ENCODE measurements around the gene GNG13. TPM values are rescaled to one million over a fixed set of nuclear protein-coding genes. Genes with fewer than 3 reads are reported as not detected.

GNG13 gene
- total and polyA plus RNA-seq, 9 of the 15 experiments (the other 6 are each of a cell fraction or from before 2014, with no cell fraction given), result not detected

GRCh38 chr16:815861-816260 is 15.3 kb upstream of the GNG13 start (continued):
- TF ChIP-seq PYGO2 (tag; IDR thresholded peaks at IDR 0.05), result no peak
- no peak for TF ChIP-seq NFIX (CRISPR knock-in tag; IDR thresholded peaks at IDR 0.05; ENCODE audit: low read depth)
- TF ChIP-seq TAL1 (IDR thresholded peaks at IDR 0.05), result no peak
- TF ChIP-seq, protein P1, sequence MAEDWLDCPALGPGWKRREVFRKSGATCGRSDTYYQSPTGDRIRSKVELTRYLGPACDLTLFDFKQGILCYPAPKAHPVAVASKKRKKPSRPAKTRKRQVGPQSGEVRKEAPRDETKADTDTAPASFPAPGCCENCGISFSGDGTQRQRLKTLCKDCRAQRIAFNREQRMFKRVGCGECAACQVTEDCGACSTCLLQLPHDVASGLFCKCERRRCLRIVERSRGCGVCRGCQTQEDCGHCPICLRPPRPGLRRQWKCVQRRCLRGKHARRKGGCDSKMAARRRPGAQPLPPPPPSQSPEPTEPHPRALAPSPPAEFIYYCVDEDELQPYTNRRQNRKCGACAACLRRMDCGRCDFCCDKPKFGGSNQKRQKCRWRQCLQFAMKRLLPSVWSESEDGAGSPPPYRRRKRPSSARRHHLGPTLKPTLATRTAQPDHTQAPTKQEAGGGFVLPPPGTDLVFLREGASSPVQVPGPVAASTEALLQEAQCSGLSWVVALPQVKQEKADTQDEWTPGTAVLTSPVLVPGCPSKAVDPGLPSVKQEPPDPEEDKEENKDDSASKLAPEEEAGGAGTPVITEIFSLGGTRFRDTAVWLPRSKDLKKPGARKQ (CRISPR knock-in tag; IDR thresholded peaks at IDR 0.05), result no peak

- 8% methylated on average over 9 of the region's 9 CpGs for WGBS (ENCODE audit: insufficient coverage, low coverage, missing lambda C conversion rate)
- no peak for FAIRE-seq
Measured at GRCh38 chr16:814974-815373, 14.4 kb upstream of the GNG13 start.

More at GRCh38 chr16:814974-815373, 14.4 kb upstream of the GNG13 start:
- CTCF ChIA-PET (ENCODE audit: low intra/inter-chr PET ratio), result interaction anchor here (0.5 kb wide), 1 partner anchor 479 kb away, joined by 3 read pairs; no protein-coding TSS in a partner anchor
- no peaks in the 10 kb centered on the region for H4K20me1 ChIP-seq (replicated peaks; ENCODE audit: control insufficient read depth, insufficient read depth, low read length)
- H3K4me3 ChIP-seq, result no peak overlapping the region
- H3K9me3 ChIP-seq (replicated peaks; ENCODE audit: control insufficient read depth, insufficient read depth, low read depth, low read length), result no peaks in the 10 kb centered on the region; the same call in 1 of the 2 replicates
- no peak overlapping the region for H3K4me2 ChIP-seq (ENCODE audit: insufficient read depth, low read length)
- in situ Hi-C loops (cut with MboI), result loop anchor here (5.0 kb wide), 1 partner anchor 232 kb away; no protein-coding TSS in a partner anchor
- H3K36me3 ChIP-seq (ENCODE audit: control insufficient read depth, insufficient read depth, low read length), result no peaks in the 10 kb centered on the region
- POLR2A ChIA-PET, result interaction anchor here (0.8 kb wide), 1 partner anchor 16 kb away, joined by 3 read pairs; no protein-coding TSS in a partner anchor
- 0 out of 2 replicates have a peak, but pooled peaks have one; percentile 7 for TF ChIP-seq POLR2G (IDR thresholded peaks at IDR 0.05; ENCODE audit: low read depth, low read length)
- no peak for TF ChIP-seq ZNF212 (CRISPR knock-in tag; IDR thresholded peaks at IDR 0.05)
- H3K27me3 ChIP-seq (ENCODE audit: control insufficient read depth in 2 of 2, insufficient read depth in 2 of 2, low read length in 2 of 2), result peaks cover 40 to 87% of the 10 kb centered on the region in 2 experiments
- no peaks in the 10 kb centered on the region for H3K79me2 ChIP-seq (ENCODE audit: control insufficient read depth, insufficient read depth, low read length)
- no peak overlapping the region for H3K27ac ChIP-seq (ENCODE audit: extremely low read depth, low read depth, low read length)
- ATAC-seq, result no peak
- no peak overlapping the region for H3K9ac ChIP-seq (ENCODE audit: insufficient read depth in 1 of 2, low read depth in 2 of 2, low read length in 2 of 2)
- H2AFZ ChIP-seq (ENCODE audit: low read depth, low read length), result no peak overlapping the region
- peaks cover 0 to 36% of the 10 kb centered on the region in 2 experiments; a peak in 2 of 5 replicates for H3K4me1 ChIP-seq (replicated peaks in 1 of 2; ENCODE audit: control insufficient read depth in 2 of 2, insufficient read depth in 2 of 2, low read length in 2 of 2)
- H3K9me1 ChIP-seq (ENCODE audit: control insufficient read depth, insufficient read depth, low read length), result no peaks in the 10 kb centered on the region
- intact Hi-C loops (cut with micrococcal nuclease), result no loop called here
- DNase-seq (ENCODE audit: extremely low read depth in 1 of 4, low spot score in 3 of 4), result no peak
- BruUV-seq (replicated peaks), result no TSS peak

Measured in K562 (cell line).